ENCODE measurements around the gene WNK1. TPM values are rescaled to one million over a fixed set of nuclear protein-coding genes. Genes with fewer than 3 reads are reported as not detected.
A peak's percentile ranks its signal among the peaks of the same experiment; 100 is the strongest.

Gene WNK1
- polyA plus RNA-seq, 1 experiment = 38.0 TPM

GRCh38 chr12:912466-913235, 160.3 kb downstream of the WNK1 start:
- POLR2A ChIA-PET = no interaction called here
- no peak for DNase-seq (ENCODE audit: low read depth, low spot score)
- Histone ChIP-seq H3K9me3 (ENCODE audit: control insufficient read depth, insufficient read depth, low read length) (no peaks in the 10 kb centered on the region; the same call in 1 of the 2 replicates), H3K27me3 (ENCODE audit: control insufficient read depth, insufficient read depth, low read length) (no peaks in the 10 kb centered on the region), H3K27ac (ENCODE audit: low read depth, low read length) (no peak overlapping the region), H3K4me3 (ENCODE audit: low read depth, low read length) (no peak overlapping the region)
- CTCF ChIA-PET = no interaction called here
- no peak for TF ChIP-seq CTCF (IDR thresholded peaks at IDR 0.05; ENCODE audit: low read depth, low read length)

- CTCF ChIA-PET = no interaction called here
Observed at GRCh38 chr12:913919-914698, 161.7 kb downstream of the WNK1 start.

GRCh38 chr12:915090-915489, 162.7 kb downstream of the WNK1 start:
- no peaks in the 10 kb centered on the region; the same call in 1 of the 2 replicates for H3K9me3 ChIP-seq (ENCODE audit: control insufficient read depth, insufficient read depth, low read length)
- DNase-seq (ENCODE audit: low read depth, low spot score) = no peak
- H3K27ac ChIP-seq (ENCODE audit: low read depth, low read length) = no peak overlapping the region
- no peak overlapping the region for H3K4me3 ChIP-seq (ENCODE audit: low read depth, low read length)
- no peak for TF ChIP-seq CTCF (IDR thresholded peaks at IDR 0.05; ENCODE audit: low read depth, low read length)
- no peaks in the 10 kb centered on the region for H3K27me3 ChIP-seq (ENCODE audit: control insufficient read depth, insufficient read depth, low read length)
- ChIA-PET CTCF (no interaction called here), POLR2A (no interaction called here)

More at GRCh38 chr12:913919-914698, 161.7 kb downstream of the WNK1 start:
- Histone ChIP-seq H3K27me3 (ENCODE audit: control insufficient read depth, insufficient read depth, low read length) (no peaks in the 10 kb centered on the region), H3K4me3 (ENCODE audit: low read depth, low read length) (no peak overlapping the region), H3K27ac (ENCODE audit: low read depth, low read length) (peak overlapping the region; percentile 53), H3K9me3 (ENCODE audit: control insufficient read depth, insufficient read depth, low read length) (no peaks in the 10 kb centered on the region; the same call in 1 of the 2 replicates)
- no peak for TF ChIP-seq CTCF (IDR thresholded peaks at IDR 0.05; ENCODE audit: low read depth, low read length)
- peak; percentile 32 for DNase-seq (ENCODE audit: low read depth, low spot score)
- POLR2A ChIA-PET = no interaction called here

- DNase-seq (ENCODE audit: low read depth, low spot score) = no peak
- no peak overlapping the region for H3K4me3 ChIP-seq (ENCODE audit: low read depth, low read length)
- no peak for TF ChIP-seq CTCF (IDR thresholded peaks at IDR 0.05; ENCODE audit: low read depth, low read length)
- no peak overlapping the region for H3K27ac ChIP-seq (ENCODE audit: low read depth, low read length)
- H3K9me3 ChIP-seq (ENCODE audit: control insufficient read depth, insufficient read depth, low read length) = no peaks in the 10 kb centered on the region; the same call in 1 of the 2 replicates
- no peaks in the 10 kb centered on the region for H3K27me3 ChIP-seq (ENCODE audit: control insufficient read depth, insufficient read depth, low read length)
- ChIA-PET CTCF (interaction anchor here (0.8 kb wide), 1 partner anchor 33 kb away, joined by 3 read pairs; the partner anchor contains the start of gene RAD52), POLR2A (no interaction called here)
Observed at GRCh38 chr12:916240-916639, 163.9 kb downstream of the WNK1 start.
